Measurements from ENCODE around the gene CPHXL2.

- TF ChIP-seq CTCF (IDR thresholded peaks at IDR 0.05 in 4 of 5, conservative IDR thresholded peaks at IDR 0.05 in 1 of 5): no peak
- no peak for TF ChIP-seq POLR2A (IDR thresholded peaks at IDR 0.05)
These were observed 9.3 kb downstream of the CPHXL2 start for GRCh38 chr16:75667503-75667902.

All from gastrocnemius medialis (tissue), 4 donors.